ENCODE results near the gene PLXNB2.

GRCh38 chr22:50309601-50309991 lies 2.1 kb upstream of the PLXNB2 start:
- TF ChIP-seq CTCF (IDR thresholded peaks at IDR 0.05; ENCODE audit: low read depth, low read length, poor library complexity, severe bottlenecking) (no peak), EZH2phosphoT487 (IDR thresholded peaks at IDR 0.05; ENCODE audit: borderline replicate concordance, low read length) (no peak)
